Coronary artery (tissue), 2 donors: ENCODE data around the gene NFIB.

Source experiments
- DNase-seq: peaks from one replicate; pipeline ENCODE4 v3.0.0-alpha.2; 2017; ENCODE audit warnings: low spot score
- H3K27ac ChIP-seq, 2 donors: fragments of 200-600 bp; sonication (generic); one replicate each; pipeline ENCODE4 v1.5.1; 2016 to 2019
- H3K4me3 ChIP-seq: fragments of 200-600 bp; sonication (generic); 2 replicates; pipeline ENCODE4 v1.5.1; 2016; ENCODE audit warnings: mild to moderate bottlenecking, moderate library complexity
- CTCF ChIP-seq: fragments of 200-600 bp; sonication (generic); IDR thresholded peaks from one replicate; pipeline ENCODE4 v1.5.1; 2019; ENCODE audit warnings: antibody characterized with exemption

NFIB gene

GRCh38 chr9:14288433-14288832, 25.5 kb downstream of the NFIB start:
- no peak for TF ChIP-seq CTCF
- DNase-seq: no peak
- Histone ChIP-seq H3K4me3 (peak overlapping the region; percentile 43), H3K27ac (peak overlapping the region in 1 of 2 donors; percentile 7)

GRCh38 chr9:14286121-14286520, 27.8 kb downstream of the NFIB start:
- Histone ChIP-seq H3K27ac (peak overlapping the region in 1 of 2 donors; percentile 3), H3K4me3 (no peak overlapping the region)
- no peak for DNase-seq
- no peak for TF ChIP-seq CTCF

GRCh38 chr9:14283276-14283675, 30.7 kb downstream of the NFIB start:
- TF ChIP-seq CTCF: no peak
- no peak overlapping the region for H3K27ac ChIP-seq

GRCh38 chr9:14281876-14282275, 32.1 kb downstream of the NFIB start:
- Histone ChIP-seq H3K27ac (no peak overlapping the region), H3K4me3 (no peak overlapping the region)
- DNase-seq: no peak
- TF ChIP-seq CTCF: no peak

More at GRCh38 chr9:14283276-14283675, 30.7 kb downstream of the NFIB start:
- no peak overlapping the region for H3K4me3 ChIP-seq
- no peak for DNase-seq

- no peak for DNase-seq
- no peak for TF ChIP-seq CTCF
- H3K27ac ChIP-seq: no peak overlapping the region
- peak overlapping the region; percentile 8 for H3K4me3 ChIP-seq
These were observed 32.7 kb downstream of the NFIB start for GRCh38 chr9:14281136-14281795.

GRCh38 chr9:14279671-14280070, 34.3 kb downstream of the NFIB start:
- H3K27ac ChIP-seq: no peak overlapping the region
- no peak for TF ChIP-seq CTCF
- no peak overlapping the region for H3K4me3 ChIP-seq
- no peak for DNase-seq

- peak overlapping the region in 1 of 2 donors; percentile 12 for H3K27ac ChIP-seq
- no peak overlapping the region for H3K4me3 ChIP-seq
- no peak for DNase-seq
- no peak for TF ChIP-seq CTCF
These were observed 35.6 kb downstream of the NFIB start for GRCh38 chr9:14278291-14278721.
